Measurements from ENCODE around the gene TEX11. TPM values are rescaled to one million over a fixed set of nuclear protein-coding genes. Genes with fewer than 3 reads are reported as not detected.
"Not testable (repeated sequence)": the region's sequence is repeated elsewhere in the genome, so short reads cannot be mapped to it uniquely, and the experiment has no call there.

Gene TEX11
- total RNA-seq, 2 donors from 2014 or later, result 2.6 TPM; not detected in 1

GRCh38 chrX:70808942-70809940 lies 99.3 kb downstream of the TEX11 start:
- H3K27me3 ChIP-seq (replicated peaks; ENCODE audit: insufficient read depth), result no peaks in the 10 kb centered on the region
- H3K4me1 ChIP-seq (replicated peaks), result no peaks in the 10 kb centered on the region
- H3K9me3 ChIP-seq, result no peaks in the 10 kb centered on the region
- no peak overlapping the region for H3K27ac ChIP-seq
- no peak overlapping the region for H3K4me3 ChIP-seq
- intact Hi-C loops (cut with DNase I), result no loop called here
- no peaks in the 10 kb centered on the region for H3K36me3 ChIP-seq
- DNase-seq (ENCODE audit: low spot score), result no peak
- 87% methylated on average over 11 of the region's 11 CpGs for WGBS
- TF ChIP-seq POLR2AphosphoS5 (IDR thresholded peaks at IDR 0.05) (no peak), POLR2A (IDR thresholded peaks at IDR 0.05) (no peak)
- TF ChIP-seq, protein P1, sequence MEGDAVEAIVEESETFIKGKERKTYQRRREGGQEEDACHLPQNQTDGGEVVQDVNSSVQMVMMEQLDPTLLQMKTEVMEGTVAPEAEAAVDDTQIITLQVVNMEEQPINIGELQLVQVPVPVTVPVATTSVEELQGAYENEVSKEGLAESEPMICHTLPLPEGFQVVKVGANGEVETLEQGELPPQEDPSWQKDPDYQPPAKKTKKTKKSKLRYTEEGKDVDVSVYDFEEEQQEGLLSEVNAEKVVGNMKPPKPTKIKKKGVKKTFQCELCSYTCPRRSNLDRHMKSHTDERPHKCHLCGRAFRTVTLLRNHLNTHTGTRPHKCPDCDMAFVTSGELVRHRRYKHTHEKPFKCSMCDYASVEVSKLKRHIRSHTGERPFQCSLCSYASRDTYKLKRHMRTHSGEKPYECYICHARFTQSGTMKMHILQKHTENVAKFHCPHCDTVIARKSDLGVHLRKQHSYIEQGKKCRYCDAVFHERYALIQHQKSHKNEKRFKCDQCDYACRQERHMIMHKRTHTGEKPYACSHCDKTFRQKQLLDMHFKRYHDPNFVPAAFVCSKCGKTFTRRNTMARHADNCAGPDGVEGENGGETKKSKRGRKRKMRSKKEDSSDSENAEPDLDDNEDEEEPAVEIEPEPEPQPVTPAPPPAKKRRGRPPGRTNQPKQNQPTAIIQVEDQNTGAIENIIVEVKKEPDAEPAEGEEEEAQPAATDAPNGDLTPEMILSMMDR (IDR thresholded peaks at IDR 0.05), result no peak

DNA sequence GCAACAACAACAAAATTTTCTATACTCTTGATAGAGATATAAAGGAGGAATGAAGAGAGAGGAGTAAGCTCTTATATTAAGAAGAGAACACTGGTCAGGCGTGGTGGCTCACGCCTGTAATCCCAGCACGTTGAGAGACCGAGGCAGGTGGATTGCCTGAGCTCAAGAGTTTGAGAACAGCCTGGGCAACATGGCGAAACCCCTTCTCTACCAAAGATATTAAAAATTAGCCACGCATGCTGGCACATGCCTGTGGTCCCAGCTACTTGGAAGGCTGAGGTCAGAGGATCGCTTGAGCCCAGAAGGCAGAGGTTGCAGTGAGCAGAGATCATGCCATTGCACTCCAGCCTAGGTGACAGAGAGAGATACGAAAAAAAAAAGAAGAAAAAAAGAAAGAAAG lies 102.4 kb downstream of the TEX11 start:
- intact Hi-C loops (cut with DNase I), result no loop called here
- no peaks in the 10 kb centered on the region for H3K36me3 ChIP-seq
- WGBS, result 85% methylated on average over 8 of the region's 8 CpGs
- no peak for DNase-seq (ENCODE audit: low spot score)
- H3K4me3 ChIP-seq, result no peak overlapping the region
- H3K27me3 ChIP-seq (replicated peaks; ENCODE audit: insufficient read depth), result no peaks in the 10 kb centered on the region
- TF ChIP-seq, protein P1 (IDR thresholded peaks at IDR 0.05), result no peak
- TF ChIP-seq POLR2AphosphoS5 (IDR thresholded peaks at IDR 0.05) (no peak), POLR2A (IDR thresholded peaks at IDR 0.05) (no peak)
- H3K4me1 ChIP-seq (replicated peaks), result no peaks in the 10 kb centered on the region
- no peaks in the 10 kb centered on the region for H3K9me3 ChIP-seq
- no peak overlapping the region for H3K27ac ChIP-seq

- H3K27me3 ChIP-seq (replicated peaks; ENCODE audit: insufficient read depth); H3K27ac ChIP-seq; H3K9me3 ChIP-seq; H3K4me1 ChIP-seq (replicated peaks); DNase-seq (ENCODE audit: low spot score); H3K36me3 ChIP-seq; intact Hi-C loops (cut with DNase I); H3K4me3 ChIP-seq: not testable (repeated sequence)
- WGBS, result 40% methylated on average over 1 of the region's 1 CpG
Observed at GRCh38 chrX:70796742-70797141, 111.8 kb downstream of the TEX11 start.

GRCh38 chrX:70774223-70774622 lies 134.3 kb downstream of the TEX11 start:
- no peak overlapping the region for H3K27ac ChIP-seq
- H3K36me3 ChIP-seq, result no peaks in the 10 kb centered on the region
- WGBS, result 11% methylated on average over 2 of the region's 2 CpGs
- TF ChIP-seq POLR2A (IDR thresholded peaks at IDR 0.05) (no peak), POLR2AphosphoS5 (IDR thresholded peaks at IDR 0.05) (no peak)
- TF ChIP-seq, protein P1 (IDR thresholded peaks at IDR 0.05), result no peak
- H3K4me3 ChIP-seq, result no peak overlapping the region
- H3K9me3 ChIP-seq, result no peaks in the 10 kb centered on the region
- DNase-seq (ENCODE audit: low spot score), result no peak
- no peaks in the 10 kb centered on the region for H3K4me1 ChIP-seq (replicated peaks)
- no peaks in the 10 kb centered on the region for H3K27me3 ChIP-seq (replicated peaks; ENCODE audit: insufficient read depth)
- intact Hi-C loops (cut with DNase I), result no loop called here

DNA sequence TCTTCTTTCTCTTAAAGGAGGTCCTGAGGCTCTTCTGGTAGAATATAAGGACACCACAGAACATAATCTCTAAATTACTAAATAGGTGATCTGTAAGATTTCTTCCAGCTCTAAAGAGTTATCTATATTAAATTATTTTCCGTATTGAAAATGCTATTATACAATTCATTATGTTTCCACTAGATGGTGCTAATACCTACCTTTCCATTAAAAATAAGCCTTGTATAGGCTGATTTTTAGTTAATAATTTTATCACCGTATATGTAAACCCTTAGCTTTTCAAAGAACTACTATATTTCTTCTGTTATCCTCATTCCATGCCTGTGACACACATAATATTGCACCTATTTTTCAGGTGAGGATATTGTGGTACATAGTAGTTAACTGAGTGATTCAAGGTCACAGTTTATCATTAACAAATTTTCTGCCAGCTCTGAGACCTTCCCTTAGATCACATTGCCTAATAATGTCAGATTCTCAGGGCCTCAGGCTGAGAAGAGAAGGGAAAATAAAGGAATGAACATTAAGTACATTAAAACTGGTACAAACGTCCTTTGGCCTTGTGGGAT lies 138.8 kb downstream of the TEX11 start:
- 20% methylated on average over 3 of the region's 3 CpGs for WGBS
- no peak for DNase-seq (ENCODE audit: low spot score)
- Histone ChIP-seq H3K27ac (no peak overlapping the region), H3K9me3 (no peaks in the 10 kb centered on the region), H3K27me3 (replicated peaks; ENCODE audit: insufficient read depth) (no peaks in the 10 kb centered on the region), H3K36me3 (no peaks in the 10 kb centered on the region), H3K4me1 (replicated peaks) (no peaks in the 10 kb centered on the region), H3K4me3 (no peak overlapping the region)
- intact Hi-C loops (cut with DNase I), result no loop called here
- no peak for TF ChIP-seq POLR2A (IDR thresholded peaks at IDR 0.05)
- TF ChIP-seq, protein P1 (IDR thresholded peaks at IDR 0.05), result peak in 2 of 4 experiments; percentile 28 to 44
